NCI-H146 treated with DMSO at 0.1 percent for 48 hours (cell line): ENCODE data around the gene VARS1.
A peak's percentile ranks its signal among the peaks of the same experiment; 100 is the strongest.

ENCODE experiments used
- DNase-seq: peaks from one replicate; lab custom pipeline; 2025; ENCODE audit not compliant: unreplicated experiment; lab: John Stamatoyannopoulos, UW

Gene VARS1

DNA sequence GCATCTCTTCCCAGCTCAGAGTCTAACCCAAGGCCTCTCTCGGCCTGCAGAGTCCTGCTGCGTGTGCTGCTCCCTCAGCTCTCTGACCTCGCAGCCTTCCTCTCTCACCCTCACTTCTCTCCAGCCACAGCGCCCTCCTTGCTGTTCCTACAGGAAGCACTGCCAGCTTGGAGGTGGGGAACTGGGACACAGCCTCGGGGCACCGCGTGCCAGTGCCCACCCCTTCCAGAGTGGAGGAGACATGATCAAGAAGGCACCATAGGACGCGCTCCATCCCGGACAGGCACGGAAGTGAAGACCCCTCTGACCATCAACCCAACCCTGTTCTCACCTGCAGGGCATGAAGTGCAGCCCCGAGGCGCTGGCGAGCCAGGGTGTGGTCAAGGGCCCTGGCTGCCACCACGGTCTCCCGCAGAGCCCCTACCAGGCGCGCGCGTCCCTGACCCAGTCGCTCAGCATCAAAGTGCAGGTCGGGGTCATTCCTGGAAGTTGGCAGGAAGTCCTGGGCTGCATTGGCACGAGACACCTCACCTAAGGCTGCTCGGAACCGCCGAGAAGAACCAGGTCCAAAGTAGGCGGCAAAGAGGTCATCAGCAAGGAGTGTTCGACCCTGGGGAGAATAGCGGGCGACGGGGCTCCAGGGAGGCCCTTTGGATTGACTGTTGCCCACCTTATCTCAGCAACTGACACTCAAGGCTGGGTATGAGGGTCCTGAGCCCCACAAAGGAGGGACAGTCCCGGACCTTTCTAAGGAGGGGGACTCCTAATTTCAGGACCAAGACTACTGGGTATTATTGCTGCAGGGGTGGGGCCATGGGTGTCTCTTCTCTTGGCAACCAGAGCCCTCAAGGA is 19.7 kb downstream of the VARS1 start:
- DNase-seq, result no peak

DNA sequence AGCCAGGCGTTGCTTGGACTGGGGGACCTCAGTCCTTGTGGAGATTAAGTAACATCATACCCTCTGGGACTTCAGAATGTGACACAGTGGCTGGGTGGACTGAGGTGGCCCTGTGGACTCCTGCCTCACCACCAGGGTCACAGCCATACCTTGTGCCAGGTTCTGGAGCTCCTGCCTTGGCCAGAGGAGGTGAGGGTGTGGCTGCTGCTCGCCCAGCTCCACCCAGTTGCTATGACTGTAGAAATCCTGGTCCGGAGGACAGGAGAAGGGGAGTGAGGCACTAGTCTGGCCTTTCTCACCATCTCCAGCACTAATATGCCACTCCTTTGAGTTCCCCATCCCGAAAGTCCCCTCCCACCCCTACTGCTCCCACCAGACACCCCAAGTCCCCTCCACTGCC is 20.4 kb downstream of the VARS1 start:
- DNase-seq, result no peak

- no peak for DNase-seq
Measured at GRCh38 chr6:31771992-31772358, 23.6 kb downstream of the VARS1 start.

- no peak for DNase-seq
Measured at GRCh38 chr6:31770860-31771259, 24.7 kb downstream of the VARS1 start.

- DNase-seq, result peak; percentile 70
Measured at GRCh38 chr6:31769684-31770371, 25.7 kb downstream of the VARS1 start.

- no peak for DNase-seq
Measured at GRCh38 chr6:31768363-31769257, 26.9 kb downstream of the VARS1 start.

GRCh38 chr6:31767096-31767645 is 28.4 kb downstream of the VARS1 start:
- no peak for DNase-seq

DNA sequence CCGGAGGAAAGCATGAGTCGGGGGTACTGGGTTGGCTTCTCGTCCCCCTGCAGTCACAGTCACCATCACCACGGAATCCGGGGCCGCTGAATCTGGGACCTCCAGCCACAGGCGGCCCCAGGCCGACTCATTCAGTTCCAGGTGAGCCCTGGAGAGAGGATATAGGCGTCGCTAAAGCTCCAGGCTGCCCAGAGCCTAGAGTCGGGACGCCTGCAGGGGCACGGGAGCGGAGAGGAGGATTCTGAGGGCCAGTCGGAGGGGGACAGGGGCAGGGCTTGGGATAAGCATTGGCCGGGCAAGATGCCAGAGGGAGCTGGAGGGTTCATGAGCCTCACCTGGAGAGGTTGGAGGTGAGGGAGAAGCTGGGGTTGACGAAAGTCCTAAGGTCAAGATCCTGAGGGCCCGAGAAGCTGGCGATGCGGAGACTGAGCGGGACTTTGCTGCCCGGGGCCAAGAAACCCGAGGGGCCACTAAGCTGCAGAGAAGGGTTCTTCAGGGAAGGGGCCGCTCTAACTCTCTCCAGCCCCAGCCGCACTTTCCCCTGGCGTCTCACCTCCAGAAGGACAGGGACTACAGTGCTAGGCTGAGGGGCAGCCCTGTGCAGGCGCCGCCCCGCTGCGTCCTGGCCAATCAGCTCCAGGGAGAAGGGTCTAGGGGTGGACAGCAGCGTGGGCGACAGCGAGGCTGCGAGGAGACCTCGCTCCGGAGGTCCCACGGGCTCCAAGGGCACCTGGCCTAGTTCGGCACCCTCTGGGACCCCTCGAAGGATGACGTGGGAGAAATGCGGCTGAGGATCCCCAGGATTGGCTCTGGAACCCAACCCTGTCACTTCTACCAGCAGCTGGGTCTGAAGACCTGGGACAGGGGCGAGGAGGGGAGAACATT is 29.4 kb downstream of the VARS1 start:
- no peak for DNase-seq

DNA sequence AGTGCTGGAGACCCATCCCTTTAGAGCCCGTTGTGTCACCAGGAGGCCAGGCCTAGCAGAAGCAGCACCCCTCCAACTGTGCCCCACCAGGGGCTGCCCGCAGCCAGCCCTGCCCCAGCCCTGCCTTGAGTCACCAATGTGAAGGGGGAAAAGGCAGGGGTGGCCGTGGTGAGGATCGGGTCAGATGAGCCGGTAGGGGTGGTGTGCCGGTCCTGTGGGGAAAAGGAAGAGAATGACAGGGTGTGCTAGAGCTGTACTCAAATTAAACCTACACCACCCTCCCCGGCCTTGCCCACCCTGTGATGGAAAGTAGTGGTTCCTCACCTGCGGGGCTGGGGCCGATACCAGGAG is 30.0 kb downstream of the VARS1 start:
- DNase-seq, result no peak

DNA sequence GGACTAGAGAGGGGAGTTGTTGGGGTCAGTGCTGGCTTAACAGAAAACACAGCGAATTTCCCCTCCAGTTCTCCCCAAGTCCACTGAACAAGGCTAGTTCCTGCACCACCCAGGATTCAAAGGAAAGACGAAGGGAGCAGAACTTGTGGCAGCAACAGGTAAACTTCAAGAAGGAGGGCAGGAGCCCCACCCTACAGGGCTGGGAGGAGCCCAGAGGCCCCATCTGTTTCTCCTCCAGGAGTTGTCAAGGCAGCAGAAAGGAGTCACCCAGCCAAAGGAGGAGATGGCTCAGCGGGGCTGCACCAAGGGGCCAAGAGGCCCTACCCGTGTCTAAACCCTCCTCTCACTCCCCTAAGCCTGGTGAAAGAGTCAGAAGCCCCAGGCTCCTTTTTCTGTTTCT is 31.4 kb downstream of the VARS1 start:
- no peak for DNase-seq

GRCh38 chr6:31763619-31763940 is 32.0 kb downstream of the VARS1 start:
- DNase-seq, result no peak

GRCh38 chr6:31762878-31763618 is 32.5 kb downstream of the VARS1 start:
- DNase-seq, result no peak

- no peak for DNase-seq
Measured at GRCh38 chr6:31762356-31762755, 33.2 kb downstream of the VARS1 start, which contains the start of gene SAPCD1. Gene SAPCD1, plus strand, starts transcription at chr6:31762656. Its CDS starts 399 bp downstream, at chr6:31763055.

- no peak for DNase-seq
Measured at GRCh38 chr6:31761343-31761742, 34.2 kb downstream of the VARS1 start.

DNA sequence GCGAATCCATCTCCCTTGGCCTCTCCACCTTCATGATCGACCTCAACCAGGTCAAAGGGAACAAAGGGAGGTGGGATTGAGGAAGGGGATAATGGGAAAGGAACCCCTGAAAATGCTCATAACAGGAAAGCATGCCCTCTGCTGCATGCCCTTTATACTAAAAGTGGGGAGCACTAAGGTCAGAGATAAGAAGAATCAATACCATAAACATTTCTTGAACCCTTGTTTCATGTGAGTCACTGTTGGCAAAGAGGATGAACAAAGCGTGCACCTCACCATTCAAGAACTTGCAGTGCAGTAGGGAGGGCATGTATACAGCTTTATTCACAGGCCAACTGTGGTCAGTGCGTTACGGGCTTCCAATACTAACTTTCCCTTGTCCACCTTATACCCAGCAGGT is 34.8 kb downstream of the VARS1 start:
- no peak for DNase-seq

- no peak for DNase-seq
Measured at GRCh38 chr6:31758281-31758680, 37.3 kb downstream of the VARS1 start.

GRCh38 chr6:31752739-31753319 is 42.7 kb downstream of the VARS1 start:
- DNase-seq, result no peak

- no peak for DNase-seq
Measured at GRCh38 chr6:31750411-31751022, 45.0 kb downstream of the VARS1 start.
